Measurements from ENCODE around the gene GRID1. TPM values are rescaled to one million over a fixed set of nuclear protein-coding genes. Genes with fewer than 3 reads are reported as not detected.

The GRID1 gene
- total and polyA plus RNA-seq, 10 of the 15 experiments (the other 5 are each of a cell fraction or from before 2014, with no cell fraction given), result 0.04 to 0.62 (median 0.08) TPM; not detected in 5

DNA sequence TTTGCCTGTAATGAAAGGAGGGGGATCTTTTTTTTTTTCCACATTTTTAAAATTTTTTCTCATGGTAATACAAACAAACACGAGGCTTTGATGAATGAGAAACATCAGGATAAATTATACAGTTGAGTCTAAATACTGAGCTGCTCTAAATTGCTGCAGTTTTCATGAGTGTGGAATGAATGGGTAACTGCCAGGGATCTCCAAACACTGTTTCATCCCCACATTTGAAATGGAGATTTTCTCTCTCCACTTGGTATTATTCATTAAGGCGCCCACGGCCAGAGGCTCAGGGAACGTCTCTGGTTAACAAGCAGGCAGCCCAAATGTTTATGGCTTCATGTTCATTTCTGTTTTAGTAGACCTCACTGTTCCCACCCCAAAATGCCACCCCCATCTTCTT, 717.1 kb downstream of the GRID1 start:
- H2AFZ ChIP-seq (ENCODE audit: control insufficient read depth, low read depth, low read length), result no peak overlapping the region
- TF ChIP-seq MXI1 (IDR thresholded peaks at IDR 0.05; ENCODE audit: low read depth, low read length), result no peak
- no peak for TF ChIP-seq RBBP5 (conservative IDR thresholded peaks at IDR 0.05)
- no peak for TF ChIP-seq FOS (IDR thresholded peaks at IDR 0.05; ENCODE audit: borderline replicate concordance, extremely low read depth, insufficient read length)
- TF ChIP-seq MTA2 (IDR thresholded peaks at IDR 0.05; ENCODE audit: low read depth), result no peak
- no peak for TF ChIP-seq BMI1 (IDR thresholded peaks at IDR 0.05; ENCODE audit: borderline replicate concordance)
- TF ChIP-seq MEF2B (IDR thresholded peaks at IDR 0.05; ENCODE audit: partially characterized antibody, poor library complexity, severe bottlenecking), result no peak
- TF ChIP-seq, protein P1, sequence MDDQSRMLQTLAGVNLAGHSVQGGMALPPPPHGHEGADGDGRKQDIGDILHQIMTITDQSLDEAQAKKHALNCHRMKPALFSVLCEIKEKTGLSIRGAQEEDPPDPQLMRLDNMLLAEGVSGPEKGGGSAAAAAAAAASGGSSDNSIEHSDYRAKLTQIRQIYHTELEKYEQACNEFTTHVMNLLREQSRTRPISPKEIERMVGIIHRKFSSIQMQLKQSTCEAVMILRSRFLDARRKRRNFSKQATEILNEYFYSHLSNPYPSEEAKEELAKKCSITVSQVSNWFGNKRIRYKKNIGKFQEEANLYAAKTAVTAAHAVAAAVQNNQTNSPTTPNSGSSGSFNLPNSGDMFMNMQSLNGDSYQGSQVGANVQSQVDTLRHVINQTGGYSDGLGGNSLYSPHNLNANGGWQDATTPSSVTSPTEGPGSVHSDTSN (IDR thresholded peaks at IDR 0.05; ENCODE audit: insufficient replicate concordance, low read depth, low read length), result no peak
- no peak for TF ChIP-seq ZNF592 (IDR thresholded peaks at IDR 0.05)
- no peak for TF ChIP-seq CHD4 (IDR thresholded peaks at IDR 0.05)
- no peak for TF ChIP-seq PAX8 (IDR thresholded peaks at IDR 0.05)
- TF ChIP-seq NFXL1 (IDR thresholded peaks at IDR 0.05; ENCODE audit: borderline replicate concordance), result no peak
- TF ChIP-seq SIN3A (IDR thresholded peaks at IDR 0.05; ENCODE audit: low read depth, low read length), result no peak
- no peak for TF ChIP-seq SRF (IDR thresholded peaks at IDR 0.05; ENCODE audit: low read depth in 2 of 2, low read length in 2 of 2)
- no peak for ATAC-seq
- H3K79me2 ChIP-seq (ENCODE audit: control insufficient read depth, insufficient read depth, low read length), result no peaks in the 10 kb centered on the region
- H3K9ac ChIP-seq (ENCODE audit: control insufficient read depth, insufficient read depth, low read length), result no peak overlapping the region
- WGBS (ENCODE audit: insufficient coverage, insufficient replicate concordance, low lambda C conversion rate, missing lambda C conversion rate), result 14% methylated on average over 4 of the region's 4 CpGs
- DNase-seq (ENCODE audit: low read depth, low spot score), result no peak
- no peaks in the 10 kb centered on the region for H3K27me3 ChIP-seq (replicated peaks in 1 of 2; ENCODE audit: control insufficient read depth in 2 of 2, insufficient read depth in 2 of 2, low read length in 1 of 2)
- intact Hi-C loops (cut with micrococcal nuclease; ENCODE audit: unreplicated experiment), result no loop called here
- no peaks in the 10 kb centered on the region; the same call in 2 of the 3 replicates for H3K9me3 ChIP-seq (replicated peaks; ENCODE audit: control insufficient read depth, insufficient read depth, low read length)
- CTCF ChIA-PET, result interaction anchor here (0.7 kb wide), 2 partner anchors 33 to 311 kb away, joined by 3 read pairs; no protein-coding TSS in a partner anchor
- BruUV-seq (replicated peaks), result no TSS peak
- no peaks in the 10 kb centered on the region for H4K20me1 ChIP-seq (ENCODE audit: control insufficient read depth, insufficient read depth)
- SMC1A ChIA-PET (ENCODE audit: uncharacterized antibody, unreplicated experiment), result no interaction called here
- no peaks in the 10 kb centered on the region for H3K36me3 ChIP-seq (ENCODE audit: control insufficient read depth in 2 of 2, insufficient read depth in 2 of 2, low read length in 1 of 2)
- POLR2A ChIA-PET, result no interaction called here
- RAD21 ChIA-PET (ENCODE audit: unreplicated experiment), result no interaction called here
- FAIRE-seq, result no peak
- no peak overlapping the region for H3K4me2 ChIP-seq (ENCODE audit: control insufficient read depth, insufficient read depth)
- no peak overlapping the region for H3K27ac ChIP-seq (ENCODE audit: control insufficient read depth, insufficient read depth)
- in situ Hi-C loops (cut with MboI), result no loop called here
- H3K4me3 ChIP-seq, result no peak overlapping the region
- H3K4me1 ChIP-seq (ENCODE audit: control insufficient read depth, insufficient read depth, low read length), result no peaks in the 10 kb centered on the region
